Measurements from ENCODE around the gene KAT7. TPM values are rescaled to one million over a fixed set of nuclear protein-coding genes. Genes with fewer than 3 reads are reported as not detected.

Gene KAT7
- total RNA-seq, 2 experiments from 2014 or later: 63.5 to 93.0 TPM

GRCh38 chr17:49798738-49799137 is 10.3 kb downstream of the KAT7 start:
- intact Hi-C loops (cut with DNase I, micrococcal nuclease): no loop called here
- ATAC-seq: no peak
- ChIA-PET CTCF (interaction anchor here (0.6 to 1.6 kb wide), 5 partner anchors 48 to 280 kb away, joined by 3 to 5 read pairs (median 3); no protein-coding TSS in a partner anchor), POLR2A (interaction anchor here (0.6 kb wide), 1 partner anchor 16 kb away, joined by 3 read pairs; no protein-coding TSS in a partner anchor)
- no peaks in the 10 kb centered on the region for H3K9me3 Mint-ChIP-seq (ENCODE audit: low read depth)
- peaks cover 40% of the 10 kb centered on the region for H3K4me1 Mint-ChIP-seq
- no peaks in the 10 kb centered on the region for H3K27me3 Mint-ChIP-seq
- peaks cover 47% of the 10 kb centered on the region for H3K36me3 Mint-ChIP-seq (ENCODE audit: low read depth)
- H3K27ac Mint-ChIP-seq: peak overlapping the region; percentile 45
- no peak overlapping the region for H3K4me3 Mint-ChIP-seq
- no peak for DNase-seq

- DNase-seq (no peak), ATAC-seq (no peak)
- H3K9me3 Mint-ChIP-seq (ENCODE audit: low read depth): no peaks in the 10 kb centered on the region
- H3K36me3 Mint-ChIP-seq (ENCODE audit: low read depth): peaks cover 51% of the 10 kb centered on the region
- peak overlapping the region; percentile 56 for H3K27ac Mint-ChIP-seq
- ChIA-PET CTCF (interaction anchor here (0.6 to 0.8 kb wide), 2 partner anchors 13 to 108 kb away, joined by 3 read pairs; no protein-coding TSS in a partner anchor), POLR2A (no interaction called here)
- H3K4me3 Mint-ChIP-seq: no peak overlapping the region
- peaks cover 35% of the 10 kb centered on the region for H3K4me1 Mint-ChIP-seq
- intact Hi-C loops (cut with DNase I, micrococcal nuclease): no loop called here
- H3K27me3 Mint-ChIP-seq: no peaks in the 10 kb centered on the region
These were observed 20.6 kb downstream of the KAT7 start for GRCh38 chr17:49809056-49809455.

GRCh38 chr17:49814781-49815529 is 26.5 kb downstream of the KAT7 start:
- Mint-ChIP-seq H3K27ac (no peak overlapping the region), H3K36me3 (ENCODE audit: low read depth) (peaks cover 63% of the 10 kb centered on the region), H3K4me1 (peaks cover 59% of the 10 kb centered on the region), H3K4me3 (no peak overlapping the region), H3K9me3 (ENCODE audit: low read depth) (no peaks in the 10 kb centered on the region), H3K27me3 (no peaks in the 10 kb centered on the region)
- ATAC-seq (no peak), DNase-seq (no peak)
- ChIA-PET CTCF (interaction anchor here (1.0 to 1.5 kb wide), 4 partner anchors 15 to 258 kb away, joined by 3 to 9 read pairs (median 4); no protein-coding TSS in a partner anchor), POLR2A (no interaction called here)
- intact Hi-C loops (cut with DNase I, micrococcal nuclease): no loop called here

GRCh38 chr17:49815761-49816281 is 27.3 kb downstream of the KAT7 start:
- no peak overlapping the region for H3K4me3 Mint-ChIP-seq
- no peaks in the 10 kb centered on the region for H3K27me3 Mint-ChIP-seq
- ATAC-seq: no peak
- H3K36me3 Mint-ChIP-seq (ENCODE audit: low read depth): peaks cover 63% of the 10 kb centered on the region
- intact Hi-C loops (cut with DNase I, micrococcal nuclease): no loop called here
- peaks cover 62% of the 10 kb centered on the region for H3K4me1 Mint-ChIP-seq
- H3K27ac Mint-ChIP-seq: peak overlapping the region; percentile 23
- ChIA-PET POLR2A (no interaction called here), CTCF (interaction anchor here (0.8 to 1.5 kb wide), 6 partner anchors 14 to 259 kb away, joined by 3 to 9 read pairs (median 3); no protein-coding TSS in a partner anchor)
- no peaks in the 10 kb centered on the region for H3K9me3 Mint-ChIP-seq (ENCODE audit: low read depth)
- no peak for DNase-seq

- Mint-ChIP-seq H3K27me3 (no peaks in the 10 kb centered on the region), H3K27ac (peak overlapping the region; percentile 88), H3K4me3 (no peak overlapping the region), H3K9me3 (ENCODE audit: low read depth) (no peaks in the 10 kb centered on the region), H3K4me1 (peaks cover 74% of the 10 kb centered on the region), H3K36me3 (ENCODE audit: low read depth) (peaks cover 70% of the 10 kb centered on the region)
- ChIA-PET CTCF (interaction anchor here (0.6 to 1.3 kb wide), 5 partner anchors 24 to 122 kb away, joined by 3 read pairs; partner anchors contain the start of gene SLC35B1), POLR2A (interaction anchor here (1.0 kb wide), 1 partner anchor 24 kb away, joined by 4 read pairs; no protein-coding TSS in a partner anchor)
- DNase-seq (peak; percentile 60), ATAC-seq (peak; percentile 96)
- intact Hi-C loops (cut with DNase I, micrococcal nuclease): no loop called here
These were observed 29.5 kb downstream of the KAT7 start for GRCh38 chr17:49817993-49818392.

GRCh38 chr17:49819138-49819537 is 30.7 kb downstream of the KAT7 start:
- ChIA-PET CTCF (interaction anchor here (0.5 kb wide), 1 partner anchor 254 kb away, joined by 3 read pairs; no protein-coding TSS in a partner anchor), POLR2A (no interaction called here)
- Mint-ChIP-seq H3K27ac (peak overlapping the region; percentile 79), H3K27me3 (no peaks in the 10 kb centered on the region), H3K4me3 (no peak overlapping the region), H3K36me3 (ENCODE audit: low read depth) (peaks cover 70% of the 10 kb centered on the region), H3K4me1 (peaks cover 70% of the 10 kb centered on the region), H3K9me3 (ENCODE audit: low read depth) (no peaks in the 10 kb centered on the region)
- ATAC-seq (no peak), DNase-seq (no peak)
- intact Hi-C loops (cut with DNase I, micrococcal nuclease): no loop called here

- CTCF ChIA-PET: interaction anchor here (0.7 kb wide), 1 partner anchor 30 kb away, joined by 3 read pairs; no protein-coding TSS in a partner anchor
- intact Hi-C loops (cut with DNase I, micrococcal nuclease): no loop called here
These were observed 31.2 kb downstream of the KAT7 start for GRCh38 chr17:49819651-49820050.

GRCh38 chr17:49820773-49821172 is 32.3 kb downstream of the KAT7 start:
- Mint-ChIP-seq H3K27me3 (no peaks in the 10 kb centered on the region), H3K36me3 (ENCODE audit: low read depth) (peaks cover 67% of the 10 kb centered on the region), H3K4me1 (peaks cover 55% of the 10 kb centered on the region), H3K27ac (peak overlapping the region; percentile 73), H3K4me3 (no peak overlapping the region), H3K9me3 (ENCODE audit: low read depth) (no peaks in the 10 kb centered on the region)
- POLR2A ChIA-PET: no interaction called here
- no peak for DNase-seq
- no peak for ATAC-seq
- CTCF ChIA-PET: interaction anchor here (0.6 to 1.0 kb wide), 3 partner anchors 14 to 1717 kb away, joined by 3 read pairs; no protein-coding TSS in a partner anchor
- intact Hi-C loops (cut with DNase I, micrococcal nuclease): no loop called here

More at GRCh38 chr17:49819651-49820050, 31.2 kb downstream of the KAT7 start:
- H3K4me1 Mint-ChIP-seq: peaks cover 65% of the 10 kb centered on the region
- H3K4me3 Mint-ChIP-seq: no peak overlapping the region
- POLR2A ChIA-PET: no interaction called here
- no peaks in the 10 kb centered on the region for H3K27me3 Mint-ChIP-seq
- ATAC-seq (no peak), DNase-seq (no peak)
- H3K36me3 Mint-ChIP-seq (ENCODE audit: low read depth): peaks cover 72% of the 10 kb centered on the region
- no peak overlapping the region for H3K27ac Mint-ChIP-seq
- no peaks in the 10 kb centered on the region for H3K9me3 Mint-ChIP-seq (ENCODE audit: low read depth)

GRCh38 chr17:49821466-49821865 is 33.0 kb downstream of the KAT7 start:
- intact Hi-C loops (cut with DNase I, micrococcal nuclease): no loop called here
- peaks cover 48% of the 10 kb centered on the region for H3K4me1 Mint-ChIP-seq
- no peak for DNase-seq
- H3K9me3 Mint-ChIP-seq (ENCODE audit: low read depth): no peaks in the 10 kb centered on the region
- ChIA-PET CTCF (interaction anchor here (0.7 to 1.0 kb wide), 3 partner anchors 13 to 177 kb away, joined by 3 read pairs; no protein-coding TSS in a partner anchor), POLR2A (no interaction called here)
- H3K27ac Mint-ChIP-seq: peak overlapping the region; percentile 73
- H3K36me3 Mint-ChIP-seq (ENCODE audit: low read depth): peaks cover 69% of the 10 kb centered on the region
- H3K4me3 Mint-ChIP-seq: no peak overlapping the region
- no peaks in the 10 kb centered on the region for H3K27me3 Mint-ChIP-seq
- no peak for ATAC-seq

- intact Hi-C loops (cut with DNase I, micrococcal nuclease): no loop called here
- ChIA-PET POLR2A (interaction anchor here (0.7 to 0.8 kb wide), 2 partner anchors 31 to 58 kb away, joined by 3 to 6 read pairs; partner anchors contain the start of gene FAM117A), CTCF (interaction anchor here (0.6 to 1.4 kb wide), 5 partner anchors 10 to 201 kb away, joined by 3 to 5 read pairs (median 3); no protein-coding TSS in a partner anchor)
- no peaks in the 10 kb centered on the region for H3K9me3 Mint-ChIP-seq (ENCODE audit: low read depth)
- H3K36me3 Mint-ChIP-seq (ENCODE audit: low read depth): peaks cover 66% of the 10 kb centered on the region
- no peak overlapping the region for H3K4me3 Mint-ChIP-seq
- no peak for DNase-seq
- H3K27ac Mint-ChIP-seq: no peak overlapping the region
- no peaks in the 10 kb centered on the region for H3K27me3 Mint-ChIP-seq
- peaks cover 44% of the 10 kb centered on the region for H3K4me1 Mint-ChIP-seq
- ATAC-seq: no peak
These were observed 33.4 kb downstream of the KAT7 start for GRCh38 chr17:49821916-49822315.

- H3K36me3 Mint-ChIP-seq (ENCODE audit: low read depth): peaks cover 65% of the 10 kb centered on the region
- intact Hi-C loops (cut with DNase I, micrococcal nuclease): no loop called here
These were observed 34.3 kb downstream of the KAT7 start for GRCh38 chr17:49822829-49823228.

More at GRCh38 chr17:49822829-49823228, 34.3 kb downstream of the KAT7 start:
- ATAC-seq (no peak), DNase-seq (no peak)
- CTCF ChIA-PET: interaction anchor here (0.9 to 1.4 kb wide), 2 partner anchors 9 to 247 kb away, joined by 3 read pairs; no protein-coding TSS in a partner anchor
- Mint-ChIP-seq H3K9me3 (ENCODE audit: low read depth) (no peaks in the 10 kb centered on the region), H3K27me3 (no peaks in the 10 kb centered on the region), H3K4me1 (peaks cover 35% of the 10 kb centered on the region), H3K27ac (no peak overlapping the region), H3K4me3 (no peak overlapping the region)
- POLR2A ChIA-PET: no interaction called here

Data from activated CD4-positive, alpha-beta T cell treated with anti-CD3 and anti-CD28 coated beads for 36 hours (primary cell).